HFF-Myc (cell line): Measurements from ENCODE around the gene CTBP1.

Experiments
- DNase-seq: peaks from one replicate; pipeline ENCODE4 v3.0.0-alpha.2; 2011; ENCODE audit warnings: low read depth; ENCODE audit errors: extremely low read depth
- H3K4me3 ChIP-seq: replicated peaks from 2 replicates; pipeline ENCODE4 v1.5.1; 2011; ENCODE audit warnings: low read depth, mild to moderate bottlenecking, control low read depth, low read length
- TF ChIP-seq, protein P1 (sequence below): IDR thresholded peaks from 2 replicates; pipeline ENCODE4 v1.5.1; 2012; ENCODE audit warnings: mild to moderate bottlenecking, low read depth, low read length, control low read depth; ENCODE audit errors: missing control alignments

Gene CTBP1

GRCh38 chr4:1168191-1169101, 80.5 kb downstream of the CTBP1 start:
- H3K4me3 ChIP-seq = no peak overlapping the region
- DNase-seq = no peak
- TF ChIP-seq, protein P1, sequence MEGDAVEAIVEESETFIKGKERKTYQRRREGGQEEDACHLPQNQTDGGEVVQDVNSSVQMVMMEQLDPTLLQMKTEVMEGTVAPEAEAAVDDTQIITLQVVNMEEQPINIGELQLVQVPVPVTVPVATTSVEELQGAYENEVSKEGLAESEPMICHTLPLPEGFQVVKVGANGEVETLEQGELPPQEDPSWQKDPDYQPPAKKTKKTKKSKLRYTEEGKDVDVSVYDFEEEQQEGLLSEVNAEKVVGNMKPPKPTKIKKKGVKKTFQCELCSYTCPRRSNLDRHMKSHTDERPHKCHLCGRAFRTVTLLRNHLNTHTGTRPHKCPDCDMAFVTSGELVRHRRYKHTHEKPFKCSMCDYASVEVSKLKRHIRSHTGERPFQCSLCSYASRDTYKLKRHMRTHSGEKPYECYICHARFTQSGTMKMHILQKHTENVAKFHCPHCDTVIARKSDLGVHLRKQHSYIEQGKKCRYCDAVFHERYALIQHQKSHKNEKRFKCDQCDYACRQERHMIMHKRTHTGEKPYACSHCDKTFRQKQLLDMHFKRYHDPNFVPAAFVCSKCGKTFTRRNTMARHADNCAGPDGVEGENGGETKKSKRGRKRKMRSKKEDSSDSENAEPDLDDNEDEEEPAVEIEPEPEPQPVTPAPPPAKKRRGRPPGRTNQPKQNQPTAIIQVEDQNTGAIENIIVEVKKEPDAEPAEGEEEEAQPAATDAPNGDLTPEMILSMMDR = no peak

DNA sequence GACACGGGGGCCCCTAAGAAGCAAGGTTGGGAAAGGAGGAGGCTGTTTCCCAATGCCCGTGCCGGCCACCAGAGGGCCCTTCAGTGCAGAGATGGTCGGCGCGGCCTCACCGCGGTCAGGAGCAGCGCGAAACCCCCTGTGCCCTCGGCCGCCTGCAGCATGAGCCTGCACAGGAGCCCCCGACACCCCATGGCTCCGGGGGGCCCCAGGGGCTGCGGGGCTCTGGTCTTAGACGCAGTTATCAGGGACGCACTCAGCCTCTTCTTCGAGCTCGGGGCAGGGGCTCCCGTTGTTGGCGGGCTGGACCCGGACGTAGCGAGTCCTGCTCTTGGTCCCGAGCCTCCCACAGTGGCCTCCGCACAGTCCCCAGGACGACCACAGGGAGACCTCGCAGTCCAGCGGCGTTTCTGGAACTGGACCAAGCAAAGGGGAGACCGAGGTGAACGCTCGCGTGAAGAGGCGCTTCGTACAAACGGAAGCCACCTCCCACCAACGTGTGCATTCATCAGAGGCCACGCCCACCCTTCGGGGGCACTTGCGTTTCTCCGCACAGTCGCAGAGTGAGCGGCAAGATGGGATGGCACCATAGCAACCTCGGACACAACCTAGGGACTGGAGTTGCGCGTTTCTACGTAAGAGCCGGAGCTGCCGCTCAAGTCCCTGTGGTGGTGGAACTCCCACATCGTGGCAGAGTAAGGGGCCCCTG, 81.5 kb downstream of the CTBP1 start:
- TF ChIP-seq, protein P1 = peak; percentile 93
- peak; percentile 55 for DNase-seq
- H3K4me3 ChIP-seq = peak overlapping the region; percentile 50

DNA sequence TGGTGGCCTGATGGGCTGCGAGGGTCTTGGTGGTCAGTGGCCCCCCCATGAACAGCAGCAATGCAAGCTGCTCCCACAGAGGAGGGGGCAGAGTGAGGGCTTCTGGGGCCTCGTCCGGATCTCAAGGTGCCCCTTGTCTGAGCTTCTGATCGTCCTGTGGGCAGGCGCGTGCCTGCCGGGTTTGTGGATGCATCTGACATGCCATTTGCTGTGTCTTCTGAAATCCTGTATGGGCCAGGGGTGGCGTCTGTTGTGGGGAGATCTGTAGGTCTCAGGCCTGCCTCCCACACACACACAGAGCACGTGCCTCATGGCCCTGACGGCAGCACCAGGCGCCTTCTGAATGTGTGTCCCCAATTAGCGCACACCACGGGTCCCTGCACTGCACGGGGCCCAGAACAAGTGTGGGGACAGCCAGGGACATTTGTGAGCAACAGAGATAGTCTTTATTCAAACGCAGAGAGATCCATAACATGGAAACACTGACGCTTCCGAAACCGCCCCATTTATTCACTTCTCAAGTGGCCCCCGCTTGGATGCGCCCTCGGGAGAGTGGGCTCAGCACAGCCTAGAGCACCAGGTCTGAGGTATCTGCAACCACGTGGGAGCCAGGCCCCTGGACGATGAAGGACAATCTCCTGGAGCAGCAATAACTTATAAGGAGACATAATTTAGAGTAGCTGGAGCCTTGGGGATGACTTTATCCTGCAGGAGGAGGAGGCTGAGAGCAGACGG, 82.3 kb downstream of the CTBP1 start:
- DNase-seq = no peak
- H3K4me3 ChIP-seq = peak overlapping the region; percentile 50; the same call in 1 of the 2 replicates
- TF ChIP-seq, protein P1 = no peak

- DNase-seq = no peak
- H3K4me3 ChIP-seq = no peak overlapping the region
- TF ChIP-seq, protein P1 = no peak
These were observed 83.9 kb downstream of the CTBP1 start for GRCh38 chr4:1164956-1165545.

DNA sequence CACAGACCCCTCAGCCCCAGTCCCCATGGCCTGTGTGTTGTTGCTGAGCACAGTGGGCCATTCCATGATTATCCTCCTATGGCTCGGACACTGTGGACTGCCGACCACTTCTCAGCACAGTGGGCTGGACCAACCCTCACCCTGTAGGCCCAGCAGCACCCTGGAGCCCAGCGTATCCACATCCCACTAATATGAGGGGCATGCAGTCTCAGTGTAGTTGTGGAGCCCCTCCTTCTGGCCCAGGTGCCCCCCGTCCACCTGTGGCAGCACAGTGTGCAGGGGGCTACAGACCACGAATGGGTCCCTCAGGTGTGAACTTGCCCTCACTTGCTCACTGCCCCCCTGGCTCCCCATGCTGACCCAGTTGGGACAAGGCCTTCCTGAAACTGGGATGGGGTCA, 84.5 kb downstream of the CTBP1 start:
- TF ChIP-seq, protein P1 = no peak
- H3K4me3 ChIP-seq = no peak overlapping the region
- DNase-seq = no peak

DNA sequence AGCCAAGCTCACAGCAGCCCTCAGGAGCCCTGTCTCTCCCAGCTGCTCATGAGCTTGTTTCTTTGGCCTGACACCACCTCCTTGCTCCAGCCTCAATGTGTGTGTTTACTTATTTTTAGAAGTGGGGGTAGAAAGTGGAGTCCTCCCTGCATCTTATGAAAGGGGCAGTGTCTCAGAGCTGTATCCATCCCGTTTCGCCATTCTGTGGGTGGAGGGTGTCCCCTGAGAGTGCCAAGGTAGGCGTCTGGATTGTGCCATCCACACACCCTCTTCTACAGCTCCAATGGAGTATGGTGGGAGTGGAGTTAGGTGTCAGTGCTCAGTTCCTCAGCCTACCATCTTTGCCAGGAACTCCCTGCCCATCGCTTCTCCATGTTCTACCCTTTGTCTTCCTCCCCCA, 84.9 kb downstream of the CTBP1 start:
- no peak for DNase-seq
- H3K4me3 ChIP-seq = no peak overlapping the region
- TF ChIP-seq, protein P1 = no peak
